DMS53 treated with DMSO at 0.1 percent for 48 hours (cell line): ENCODE results near the gene TOR4A.

Source experiments
- DNase-seq: peaks from one replicate; lab custom pipeline; 2025; ENCODE audit not compliant: unreplicated experiment; lab: John Stamatoyannopoulos, UW

TOR4A gene

GRCh38 chr9:137331929-137332328, 54.4 kb downstream of the TOR4A start:
- no peak for DNase-seq
